GM21825 (cell line): Measurements from ENCODE around the gene TMEM97.
"Not testable (repeated sequence)": the region's sequence is repeated elsewhere in the genome, so short reads cannot be mapped to it uniquely, and the experiment has no call there.

Source experiments
- ATAC-seq: cut with Tn5 transposase; IDR thresholded peaks from one replicate; pipeline ENCODE4 v1.9.1; 2021; ENCODE audit warnings: mild to moderate bottlenecking, moderate library complexity; ENCODE audit not compliant: unreplicated experiment

The TMEM97 gene

DNA sequence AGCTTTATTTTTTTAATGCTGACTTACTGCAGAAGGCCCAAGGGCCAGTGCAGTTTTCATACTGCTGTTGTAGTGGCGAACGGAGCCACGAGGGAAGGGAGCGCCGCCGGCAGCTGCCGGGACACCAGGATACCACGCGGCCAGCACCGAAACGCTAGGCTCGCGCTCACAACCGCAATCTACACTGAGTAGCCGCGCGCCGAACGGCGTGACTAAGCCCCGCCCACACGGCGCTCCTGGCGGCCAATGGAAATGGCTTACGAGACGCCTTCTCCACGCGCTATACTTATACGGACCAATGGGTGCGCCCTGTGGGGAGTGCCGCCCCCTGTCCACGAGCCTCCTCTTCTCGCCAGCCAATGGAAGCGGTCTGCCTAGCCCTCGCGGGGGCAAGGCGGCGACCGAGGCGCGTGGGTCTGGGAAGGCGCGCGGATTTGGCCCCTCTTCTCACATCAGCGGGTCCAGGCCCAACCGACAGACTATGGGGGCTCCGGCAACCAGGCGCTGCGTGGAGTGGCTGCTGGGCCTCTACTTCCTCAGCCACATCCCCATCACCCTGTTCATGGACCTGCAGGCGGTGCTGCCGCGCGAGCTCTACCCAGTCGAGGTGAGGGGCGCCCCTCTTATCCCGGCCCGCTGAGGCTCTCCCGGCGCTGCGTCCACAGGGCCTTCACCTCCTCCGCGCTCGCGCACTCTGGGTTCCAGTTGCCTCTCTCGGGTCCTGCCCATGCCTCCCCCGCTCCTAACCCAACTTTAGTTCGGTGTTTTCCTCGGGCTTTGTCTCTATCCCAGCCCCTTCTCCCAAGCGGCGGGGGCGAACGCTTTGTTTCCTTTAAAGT is at the start of gene TMEM97:
TMEM97 (plus strand) TSS at position 442 of the 839 bp plus-strand sequence; CDS start at position 482, 40 bp downstream.
- peak; percentile 85 for ATAC-seq

DNA sequence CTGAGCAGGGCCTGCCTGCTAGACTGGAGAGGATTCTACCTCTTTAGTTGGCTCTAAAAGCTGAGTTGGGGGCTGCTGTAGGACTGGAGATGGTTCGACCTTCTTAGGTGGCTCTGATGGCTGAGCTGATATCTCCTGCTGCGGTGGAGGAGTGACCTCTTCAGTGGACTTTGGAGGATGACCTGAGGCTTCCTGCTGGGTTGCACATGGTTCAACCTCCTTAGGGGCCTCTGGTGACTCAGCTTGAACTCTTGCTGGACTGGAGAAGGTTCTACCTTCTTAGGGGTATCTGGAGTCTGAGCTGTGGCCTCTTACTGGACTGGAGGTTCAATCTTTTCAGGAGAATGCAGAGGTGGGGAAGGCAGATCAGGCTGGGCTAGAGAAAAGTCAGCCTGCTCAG is 48.9 kb upstream of the TMEM97 start:
- no peak for ATAC-seq

DNA sequence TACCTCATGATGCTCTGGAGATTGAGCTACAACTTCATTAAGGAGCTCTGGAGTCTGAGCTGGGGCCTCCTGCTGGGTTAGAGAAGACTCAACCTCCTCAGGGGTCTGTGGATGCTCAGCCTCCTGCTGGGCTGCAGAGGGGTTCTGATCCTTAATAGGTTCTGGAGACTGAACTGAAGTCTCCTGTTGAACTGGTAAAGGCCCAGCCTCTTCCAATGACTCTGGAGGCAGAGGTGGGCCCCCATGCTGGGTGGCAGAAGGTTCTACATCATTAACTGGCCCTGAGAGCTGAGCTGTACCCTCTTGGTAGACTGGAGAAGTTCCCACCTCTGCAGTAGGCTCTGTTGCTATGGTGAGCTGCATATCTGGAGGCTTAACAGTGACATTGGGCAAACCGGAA is 48.1 kb upstream of the TMEM97 start:
- no peak for ATAC-seq

DNA sequence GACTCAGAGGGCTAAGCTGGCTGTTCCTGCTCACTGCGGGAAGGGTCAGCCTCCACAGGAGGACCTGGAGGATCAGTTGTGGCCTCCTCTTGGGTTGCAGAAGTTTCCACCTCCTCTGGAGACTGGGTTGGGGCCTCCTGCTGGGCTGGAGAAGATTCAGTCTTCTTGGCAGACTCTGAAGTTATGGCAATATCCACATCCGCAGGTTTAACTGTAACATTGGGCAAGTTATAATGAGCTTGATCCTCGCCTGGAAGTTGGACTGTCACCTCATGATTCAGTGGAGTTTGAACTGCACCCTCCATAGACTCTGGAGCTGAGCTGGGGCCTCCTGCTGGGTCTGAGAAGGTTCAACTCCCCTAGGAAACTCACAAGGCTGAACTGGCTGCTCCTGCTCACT is 47.6 kb upstream of the TMEM97 start:
- no peak for ATAC-seq

DNA sequence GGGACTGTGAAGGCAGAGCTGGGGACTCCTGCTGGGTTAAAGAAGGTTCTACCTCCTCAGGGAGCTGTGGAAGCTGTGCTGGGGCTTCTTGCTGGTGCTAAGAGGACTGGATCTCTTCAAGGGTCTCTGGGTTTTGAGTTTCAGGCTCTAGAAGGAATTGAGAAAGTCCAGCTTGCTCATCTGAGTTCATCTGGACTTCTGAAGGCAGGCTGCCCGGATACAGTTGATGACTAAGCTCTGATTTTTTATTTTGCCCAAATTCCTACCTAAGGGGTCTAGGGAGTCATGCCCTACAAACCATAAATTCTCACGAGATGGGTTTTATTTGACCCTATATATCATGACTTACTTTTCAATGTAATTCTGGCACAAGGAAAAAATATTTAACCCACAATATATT is 46.8 kb upstream of the TMEM97 start:
- no peak for ATAC-seq

DNA sequence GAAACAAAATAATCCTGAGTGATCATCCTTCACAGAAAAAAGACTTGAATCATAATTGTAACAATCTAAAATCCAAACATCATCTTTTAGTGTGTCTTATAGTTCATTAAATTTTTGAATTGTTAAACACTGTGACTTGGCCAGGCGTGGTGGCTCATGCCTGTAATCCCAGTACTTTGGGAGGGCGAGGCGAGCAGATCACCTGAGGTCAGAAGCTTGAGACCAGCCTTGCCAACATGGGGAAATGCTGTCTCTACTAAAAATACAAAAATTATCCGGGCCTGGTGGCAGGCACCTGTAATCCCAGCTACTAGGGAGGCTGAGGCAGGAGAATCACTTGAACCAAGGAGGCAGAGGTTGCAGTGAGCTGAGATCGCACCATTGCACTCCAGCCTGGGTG is 45.7 kb upstream of the TMEM97 start:
- not testable (repeated sequence) for ATAC-seq

DNA sequence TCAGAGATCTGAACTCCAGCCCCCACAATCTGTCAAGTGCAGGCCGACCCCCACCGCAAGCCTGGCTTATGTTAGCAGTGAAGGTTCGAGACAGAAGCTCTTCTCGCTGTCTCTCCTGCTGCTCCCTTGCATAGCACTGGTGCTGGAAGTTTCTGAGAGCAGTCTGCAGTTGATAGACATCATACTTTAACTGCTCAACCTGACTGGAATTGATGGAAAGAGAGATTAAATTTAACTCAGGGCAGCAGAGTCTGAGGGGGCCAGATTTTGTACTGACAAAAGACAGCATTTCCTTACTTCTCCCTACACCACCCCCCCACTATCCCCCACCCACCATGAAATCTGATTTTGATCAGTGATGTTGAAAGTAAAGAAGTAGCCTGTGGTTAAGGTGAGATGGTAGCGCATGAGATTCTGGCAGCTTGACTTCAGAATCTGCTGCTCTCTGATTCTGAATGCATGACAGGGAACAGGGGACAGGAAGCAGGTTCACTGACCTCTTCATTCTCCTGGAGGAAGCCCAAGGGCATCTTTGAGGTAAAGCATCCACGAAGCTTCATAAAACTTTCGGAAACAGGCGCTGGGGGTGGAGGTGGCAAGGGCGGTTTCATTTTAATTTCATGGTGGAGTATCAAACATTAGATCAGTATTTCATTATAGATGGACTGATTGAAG is 44.3 kb upstream of the TMEM97 start:
- no peak for ATAC-seq

DNA sequence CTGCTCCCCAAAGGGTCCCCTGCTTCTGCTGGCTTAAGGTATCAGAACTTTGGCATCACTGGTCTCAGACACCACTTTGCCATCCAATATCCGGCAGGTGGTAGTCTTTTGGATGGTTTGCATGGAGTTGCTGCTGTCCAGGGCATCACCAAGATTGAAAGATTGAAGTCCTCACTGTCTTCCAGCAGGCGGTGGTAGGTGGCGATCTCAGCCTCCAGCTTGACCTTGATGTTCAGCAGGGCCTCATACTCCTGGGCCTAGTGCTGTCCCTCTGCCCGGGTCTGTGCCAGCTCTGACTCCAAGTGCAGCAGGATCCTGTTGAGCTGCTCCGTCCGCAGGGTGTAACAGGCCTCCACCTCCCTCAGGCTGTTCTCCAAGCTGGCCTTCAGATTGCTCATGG is 43.0 kb upstream of the TMEM97 start:
- ATAC-seq = no peak

DNA sequence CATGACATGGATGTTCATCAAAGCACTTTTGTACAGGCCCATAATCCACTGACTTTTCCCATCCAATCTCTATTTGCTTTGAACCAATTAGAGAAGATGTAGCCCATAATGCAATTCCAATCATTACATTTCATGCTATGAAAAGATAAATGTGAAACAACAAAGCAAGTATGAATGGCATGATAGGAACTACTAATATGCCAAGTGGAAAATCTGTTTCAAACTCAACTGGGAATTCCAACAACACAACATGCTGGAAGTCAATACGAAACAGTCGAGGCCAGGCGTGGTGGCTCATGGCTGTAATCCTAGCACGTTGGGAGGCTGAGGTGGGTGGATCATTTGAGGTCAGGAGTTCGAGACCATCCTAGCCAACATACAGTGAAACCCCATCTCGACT is 39.6 kb upstream of the TMEM97 start:
- no peak for ATAC-seq

DNA sequence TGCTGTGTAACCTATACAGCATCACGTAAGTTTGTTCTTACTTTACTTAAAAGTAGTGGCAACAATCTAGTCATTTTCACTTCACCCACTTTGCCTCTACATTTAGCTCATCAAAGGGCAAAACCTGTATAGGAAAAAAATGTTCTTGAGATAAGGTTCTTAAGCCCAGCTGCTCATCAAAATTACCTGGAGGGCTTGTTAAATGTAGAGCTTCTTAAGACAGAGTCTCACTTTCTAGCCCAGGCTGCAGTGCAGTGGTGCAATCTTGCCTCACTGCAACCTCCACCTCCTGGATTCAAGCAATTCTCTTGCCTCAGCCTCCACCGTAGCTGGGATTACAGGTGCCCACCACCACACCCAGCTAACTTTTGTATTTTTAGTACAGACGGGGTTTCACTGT is 38.2 kb upstream of the TMEM97 start:
- no peak for ATAC-seq

DNA sequence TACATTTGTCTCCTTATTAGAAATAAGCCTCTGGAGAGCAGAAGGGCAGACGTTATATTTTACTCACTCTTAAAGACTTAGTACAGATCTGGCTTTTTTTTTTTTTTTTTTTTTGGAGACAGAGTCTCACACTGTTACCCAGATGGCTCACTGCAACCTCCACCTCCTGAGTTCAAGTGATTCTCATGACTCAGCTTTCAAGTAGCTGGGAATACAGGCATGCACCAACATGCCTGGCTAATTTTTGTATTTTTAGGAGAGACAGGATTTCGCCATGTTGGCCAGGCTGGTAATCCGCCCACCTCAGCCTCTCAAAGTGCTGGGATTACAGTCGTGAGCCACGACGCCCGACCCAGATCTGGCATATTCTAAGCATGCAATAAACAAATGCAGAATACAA is 36.4 kb upstream of the TMEM97 start:
- no peak for ATAC-seq

DNA sequence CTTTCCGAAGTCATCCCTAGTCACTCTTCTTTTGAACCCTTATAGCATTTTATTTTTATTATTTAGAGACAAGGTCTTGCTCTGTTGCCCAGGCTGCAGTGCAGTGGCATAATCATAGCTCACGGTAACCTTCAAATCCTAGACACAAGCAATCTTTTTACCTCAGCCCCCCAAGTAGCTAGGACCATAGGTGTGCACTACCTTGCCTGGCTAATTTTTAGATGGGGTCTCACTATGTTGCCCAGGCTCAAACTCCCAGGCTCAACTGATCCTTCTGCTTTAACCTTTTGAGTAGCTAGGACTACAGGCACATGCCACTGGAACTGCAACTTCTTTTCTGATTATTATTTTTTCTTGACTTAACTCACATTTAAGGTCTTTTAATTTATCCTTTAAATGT is 33.0 kb upstream of the TMEM97 start:
- ATAC-seq = no peak

DNA sequence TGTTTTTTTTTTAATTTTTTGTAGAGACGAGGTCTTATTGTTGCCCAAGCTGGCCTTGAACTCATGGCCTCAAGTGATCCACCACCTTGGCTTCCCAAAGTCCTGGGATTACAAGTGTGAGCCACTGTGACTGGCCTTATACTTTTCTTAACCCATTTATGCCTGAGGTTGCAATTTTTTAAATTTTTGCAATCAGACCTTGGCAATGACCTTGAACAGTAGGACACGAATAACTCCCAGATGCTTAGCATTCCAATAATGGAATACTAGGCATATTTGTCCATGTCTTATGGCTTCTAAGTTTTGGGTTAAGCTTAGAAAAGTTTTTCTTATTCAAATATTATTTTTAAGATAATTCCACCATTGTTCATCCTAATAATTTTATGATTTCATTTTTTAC is 28.3 kb upstream of the TMEM97 start:
- no peak for ATAC-seq

DNA sequence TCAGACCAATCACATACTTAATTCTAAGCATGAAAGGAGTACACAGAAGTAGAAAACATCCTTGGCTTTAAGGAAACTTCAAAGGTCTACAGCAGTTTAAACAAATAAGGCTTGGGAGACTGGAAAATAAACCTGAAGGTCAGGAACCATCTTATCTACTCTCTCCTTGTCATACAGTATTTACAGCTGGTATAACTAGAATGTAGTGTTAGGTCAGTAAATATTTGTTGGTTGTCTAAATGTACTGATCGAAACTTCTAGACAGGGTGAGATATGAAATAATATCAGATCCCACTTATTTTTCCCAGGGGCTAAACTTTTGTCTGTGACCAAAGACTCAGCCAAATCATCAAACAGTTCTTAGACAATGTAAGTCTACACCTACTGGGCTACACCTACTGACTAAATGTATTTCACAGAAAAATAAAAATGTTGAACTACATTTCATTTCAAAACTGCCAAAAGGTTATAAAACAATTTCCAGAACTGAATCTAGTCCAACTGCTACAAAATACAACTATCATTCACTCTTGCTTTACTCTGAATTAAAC is 27.1 kb upstream of the TMEM97 start:
- ATAC-seq = no peak

DNA sequence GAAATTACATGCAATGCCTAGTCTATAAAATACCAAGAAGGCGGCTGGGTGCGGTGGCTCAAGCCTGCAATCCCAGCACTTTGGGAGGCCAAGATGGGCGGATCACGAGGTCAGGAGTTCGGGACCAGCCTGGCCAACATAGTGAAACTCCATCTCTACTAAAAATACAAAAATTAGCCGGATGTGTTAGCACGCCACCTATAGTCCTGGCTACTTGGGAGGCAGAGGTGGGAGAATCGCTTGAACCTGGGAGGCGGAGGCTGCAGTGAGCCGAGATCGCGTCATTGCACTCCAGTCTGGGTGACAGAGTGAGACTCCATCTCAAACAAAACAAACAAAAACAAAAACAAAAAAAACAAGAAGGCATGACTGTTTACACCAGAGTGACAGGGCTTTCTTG is 26.1 kb upstream of the TMEM97 start:
- ATAC-seq = not testable (repeated sequence)

DNA sequence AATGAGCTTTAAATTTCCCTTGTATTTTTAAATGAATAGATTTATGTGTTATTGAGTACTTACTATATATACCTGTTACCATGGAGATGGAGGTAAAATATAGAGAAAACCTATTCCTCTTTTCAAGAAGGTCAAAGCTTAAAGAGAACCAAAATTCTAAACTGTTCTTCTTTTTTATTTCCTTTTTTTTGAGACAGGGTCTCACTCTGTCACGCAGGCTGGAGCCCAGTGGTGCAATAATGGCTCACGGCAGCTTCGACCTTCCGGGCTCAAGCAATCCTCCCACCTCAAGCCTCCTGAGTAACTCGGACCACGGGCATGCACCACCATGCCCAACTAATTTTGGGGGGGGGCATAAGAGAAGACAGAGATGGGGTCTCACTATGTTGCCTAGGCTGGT is 25.0 kb upstream of the TMEM97 start:
- no peak for ATAC-seq

DNA sequence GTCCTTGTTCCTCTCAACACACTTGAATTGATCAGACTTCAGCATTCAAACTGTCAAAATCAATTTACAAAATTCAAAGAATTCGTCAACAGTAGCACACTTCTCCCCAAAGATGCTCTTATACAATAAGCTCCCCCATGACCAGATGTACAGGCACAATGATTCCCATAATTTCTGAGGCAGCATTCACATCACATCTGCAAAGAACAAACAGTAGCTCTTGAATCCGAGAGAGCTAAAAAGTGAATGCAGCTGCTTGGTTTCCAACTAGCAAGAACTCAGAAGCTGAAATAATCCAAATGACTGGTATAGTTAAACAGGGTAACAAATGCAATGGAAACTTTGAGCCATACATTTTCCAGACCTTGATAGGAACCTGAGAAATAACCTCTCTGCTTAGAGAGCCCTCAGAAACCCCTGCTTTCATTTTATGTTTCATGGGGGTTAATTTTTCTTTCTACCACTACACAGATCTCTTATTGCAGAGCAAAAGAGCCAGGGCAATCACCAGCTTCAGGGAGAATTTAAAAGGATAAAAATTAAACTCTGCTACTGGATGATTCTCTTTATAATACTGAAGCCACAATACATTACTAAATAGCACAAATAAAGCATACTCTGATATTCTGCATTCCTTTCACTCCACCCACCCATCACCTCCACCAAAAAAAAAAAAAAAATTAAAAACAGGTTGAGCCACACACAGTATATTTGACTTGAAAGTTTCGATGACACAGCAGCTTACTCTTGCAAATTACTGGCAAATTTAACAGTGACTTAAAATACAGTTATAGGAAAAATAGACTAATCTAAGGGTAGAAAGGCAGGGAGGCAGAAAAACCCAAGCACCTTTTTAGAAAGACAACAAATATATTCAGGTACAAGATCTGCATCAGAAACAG is 23.1 kb upstream of the TMEM97 start:
- ATAC-seq = no peak

DNA sequence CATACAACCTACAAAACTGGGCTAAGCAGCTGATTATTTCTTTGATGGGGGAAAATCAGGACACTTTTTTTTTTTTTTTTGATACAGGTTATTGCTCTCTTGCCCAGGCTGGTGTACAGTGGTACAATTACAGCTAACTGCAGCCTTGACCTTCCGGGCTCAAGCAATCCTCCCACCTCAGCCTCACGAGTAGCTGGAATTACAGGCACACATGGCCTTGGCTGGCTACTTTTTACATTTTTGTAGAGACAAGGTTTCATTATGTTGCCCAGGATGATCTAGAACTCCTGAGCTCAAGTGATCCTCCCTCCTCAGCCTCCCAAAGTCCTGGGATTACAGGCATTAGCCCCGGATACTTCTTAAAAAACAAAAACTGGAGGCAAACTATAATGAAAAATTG is 20.6 kb upstream of the TMEM97 start:
- ATAC-seq = no peak

DNA sequence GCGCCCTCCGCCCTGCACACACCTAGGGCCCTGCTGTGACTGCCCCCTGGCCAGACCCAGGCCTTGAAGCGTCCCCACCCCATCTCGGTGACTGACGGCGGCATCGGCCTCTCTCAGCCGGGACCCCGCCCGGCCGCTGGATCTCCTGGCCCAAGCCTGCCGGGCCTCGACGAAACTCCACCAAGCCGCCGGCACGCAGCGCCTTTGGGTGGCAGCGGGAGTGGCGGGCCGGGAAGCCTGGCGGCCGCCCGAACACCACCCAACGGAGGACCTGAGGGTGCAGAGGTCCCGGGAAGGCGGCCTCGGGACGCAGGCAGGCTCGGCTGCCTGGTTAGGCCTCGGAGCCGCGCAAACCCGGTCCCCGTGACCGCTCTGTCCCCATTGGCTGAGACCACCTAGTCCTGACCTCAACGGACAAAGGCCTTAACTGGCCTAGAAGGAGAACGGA is 12.0 kb upstream of the TMEM97 start:
- no peak for ATAC-seq

DNA sequence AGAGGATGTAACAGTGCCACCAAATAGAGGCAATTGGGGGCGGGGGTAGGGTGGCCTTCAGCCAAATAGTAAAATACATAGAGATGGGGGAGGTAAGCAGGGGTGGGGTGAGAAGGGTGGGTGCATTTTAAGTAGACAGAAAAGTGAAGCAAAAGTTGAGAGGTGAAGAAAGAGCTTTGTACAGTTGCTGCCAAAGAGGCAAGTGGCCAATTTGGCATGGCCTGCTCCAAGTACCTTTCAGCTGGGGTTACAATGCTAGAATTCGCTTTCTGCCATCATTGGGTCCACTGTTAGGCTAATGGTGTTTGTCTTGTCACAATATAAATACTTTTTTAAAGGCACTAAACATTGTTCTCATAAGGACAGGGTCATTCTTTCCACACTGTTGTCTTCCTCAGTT is 5.2 kb upstream of the TMEM97 start:
- ATAC-seq = no peak
